Measurements from ENCODE around the gene TYRO3.
A peak's percentile ranks its signal among the peaks of the same experiment; 100 is the strongest.

The TYRO3 gene

DNA sequence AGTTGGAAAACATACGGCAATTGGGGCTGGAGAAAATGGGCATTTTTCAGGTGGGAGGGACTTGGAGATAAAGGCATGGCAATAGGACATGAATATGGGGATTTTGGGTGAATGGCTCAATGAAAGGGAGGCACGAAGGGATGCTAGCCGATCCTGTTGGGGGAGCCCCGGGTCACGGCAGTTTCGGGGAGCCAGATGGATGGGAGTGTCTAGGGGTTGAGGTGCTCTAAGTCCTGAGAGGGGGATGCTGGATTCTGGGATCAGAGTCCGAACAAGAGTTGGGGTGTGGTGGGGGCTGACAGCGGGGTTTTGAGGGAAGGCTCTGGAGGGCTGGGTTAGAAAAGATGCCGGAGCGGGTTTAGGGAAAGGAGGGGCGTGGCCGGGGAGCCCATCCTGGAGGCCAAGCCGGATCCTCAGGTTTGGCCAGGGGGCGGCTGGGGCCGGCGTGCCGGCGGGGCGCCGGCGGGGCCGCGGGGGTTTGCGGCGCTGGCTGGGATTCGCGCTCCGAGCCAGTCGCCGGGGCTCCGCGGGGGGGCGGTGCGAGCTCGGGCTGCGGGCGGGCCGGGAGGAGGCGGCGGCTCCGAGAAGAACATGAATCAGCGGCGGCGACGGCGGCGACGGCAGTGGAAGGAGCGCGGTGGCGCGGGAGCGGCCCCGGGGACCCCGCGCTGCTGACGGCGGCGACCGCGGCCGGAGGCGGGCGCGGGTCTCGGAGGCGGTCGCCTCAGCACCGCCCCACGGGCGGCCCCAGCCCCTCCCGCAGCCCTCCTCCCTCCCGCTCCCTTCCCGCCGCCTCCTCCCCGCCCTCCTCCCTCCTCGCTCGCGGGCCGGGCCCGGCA, at the start of gene TYRO3:
TSS of gene TYRO3 (plus strand) at position 813 of the 839 bp plus-strand sequence. CDS start 46 bp downstream, outside the sequence.
- in situ Hi-C loops (cut with MboI; ENCODE audit: low sequenced_read_pairs), result no loop called here
- Histone ChIP-seq H3K36me3 (replicated peaks) (peaks cover 19% of the 10 kb centered on the region), H3K27me3 (ENCODE audit: low read depth) (no peaks in the 10 kb centered on the region), H3K9me3 (no peaks in the 10 kb centered on the region), H3K4me3 (peak within 1 kb of the TSS; percentile 59), H3K4me1 (peaks cover 9% of the 10 kb centered on the region)
- DNase-seq (ENCODE audit: low spot score in 2 of 2), result peak; percentile 69 to 82

DNA sequence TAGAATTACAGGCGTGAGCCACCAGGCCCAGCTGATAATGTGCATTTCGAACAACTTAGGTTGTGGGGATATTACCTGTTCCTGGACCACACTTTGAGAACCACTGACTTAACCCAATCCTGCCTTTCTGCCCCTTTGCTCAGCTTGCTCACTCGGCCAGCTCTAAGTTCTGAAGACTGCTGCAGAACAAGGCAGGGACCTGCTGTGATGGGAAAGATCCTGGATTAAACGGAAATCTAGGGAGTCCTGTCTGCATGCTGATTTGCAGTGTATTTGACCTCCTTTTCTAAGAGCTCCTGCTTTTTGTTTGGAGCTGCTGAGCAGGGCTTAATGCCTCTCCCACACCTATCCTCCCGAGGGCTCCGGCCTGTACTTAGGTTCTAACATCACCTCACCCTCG, 48.3 kb upstream of the TYRO3 start:
- Histone ChIP-seq H3K4me3 (no peak overlapping the region), H3K27me3 (ENCODE audit: low read depth) (no peaks in the 10 kb centered on the region), H3K9me3 (no peaks in the 10 kb centered on the region), H3K4me1 (peaks cover 11% of the 10 kb centered on the region), H3K36me3 (replicated peaks) (peaks cover 3% of the 10 kb centered on the region; the same call in 1 of the 2 replicates)
- in situ Hi-C loops (cut with MboI; ENCODE audit: low sequenced_read_pairs), result no loop called here
- no peak for DNase-seq (ENCODE audit: low spot score in 2 of 2)

DNA sequence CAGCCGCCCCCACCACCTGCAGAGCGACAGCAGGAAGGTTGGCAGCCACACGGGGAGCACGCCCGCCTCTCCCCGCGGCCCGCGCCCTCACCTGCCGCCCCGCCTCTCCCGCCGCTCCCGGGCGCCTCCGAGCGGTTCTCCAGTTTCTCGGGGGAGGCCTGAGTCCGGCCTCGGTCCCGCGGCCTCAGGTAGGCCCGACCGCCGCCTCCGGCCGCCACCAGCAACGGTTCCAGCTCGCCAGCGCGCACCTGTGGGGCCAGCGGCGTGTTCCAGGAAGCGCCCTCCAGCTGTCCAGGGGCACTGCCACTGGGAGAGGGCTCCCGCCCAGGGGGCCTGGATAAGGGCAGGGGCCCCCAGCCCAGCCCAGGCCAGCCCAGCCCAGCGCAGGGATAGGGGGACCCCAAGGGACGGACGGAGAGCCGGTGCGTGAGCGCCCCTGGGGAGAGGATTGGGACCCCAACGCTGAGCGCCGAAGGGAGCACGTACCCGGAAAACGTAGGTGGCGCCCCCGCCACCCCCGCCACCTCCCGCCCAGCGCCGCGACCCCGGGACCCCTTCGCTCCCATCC, 47.6 kb upstream of the TYRO3 start:
- no peak overlapping the region for H3K4me3 ChIP-seq
- H3K36me3 ChIP-seq (replicated peaks), result peaks cover 3% of the 10 kb centered on the region; the same call in 1 of the 2 replicates
- peaks cover 11% of the 10 kb centered on the region for H3K4me1 ChIP-seq
- in situ Hi-C loops (cut with MboI; ENCODE audit: low sequenced_read_pairs), result no loop called here
- no peak for DNase-seq (ENCODE audit: low spot score in 2 of 2)
- no peaks in the 10 kb centered on the region for H3K9me3 ChIP-seq
- no peaks in the 10 kb centered on the region for H3K27me3 ChIP-seq (ENCODE audit: low read depth)

DNA sequence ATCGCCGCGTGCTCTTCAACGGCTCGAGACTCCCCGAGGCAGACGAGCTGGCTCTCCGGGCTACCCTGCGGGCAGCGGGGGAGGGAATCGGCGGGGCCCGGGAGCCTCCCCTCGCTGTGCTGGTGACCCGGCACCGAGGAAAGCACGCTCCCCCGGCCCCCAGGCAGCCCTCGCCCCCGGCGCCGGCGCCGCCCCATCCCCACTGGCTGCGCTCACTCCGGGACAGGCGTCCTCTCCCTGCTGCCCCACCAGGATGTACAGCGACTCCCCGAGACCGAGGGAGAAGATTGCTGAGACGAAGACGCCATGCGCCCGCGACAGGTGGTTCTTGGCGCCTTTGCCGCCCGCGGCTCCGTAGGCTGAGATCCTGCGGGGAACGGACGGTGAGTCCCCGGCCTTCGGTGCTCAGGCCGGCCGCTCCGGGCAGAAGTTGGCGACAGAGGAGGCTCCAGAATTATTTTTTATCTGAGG, 47.1 kb upstream of the TYRO3 start:
- no peak for DNase-seq (ENCODE audit: low spot score in 2 of 2)
- no peaks in the 10 kb centered on the region for H3K9me3 ChIP-seq
- peaks cover 3% of the 10 kb centered on the region; the same call in 1 of the 2 replicates for H3K36me3 ChIP-seq (replicated peaks)
- H3K4me1 ChIP-seq, result peaks cover 11% of the 10 kb centered on the region
- H3K27me3 ChIP-seq (ENCODE audit: low read depth), result no peaks in the 10 kb centered on the region
- in situ Hi-C loops (cut with MboI; ENCODE audit: low sequenced_read_pairs), result no loop called here
- no peak overlapping the region for H3K4me3 ChIP-seq

DNA sequence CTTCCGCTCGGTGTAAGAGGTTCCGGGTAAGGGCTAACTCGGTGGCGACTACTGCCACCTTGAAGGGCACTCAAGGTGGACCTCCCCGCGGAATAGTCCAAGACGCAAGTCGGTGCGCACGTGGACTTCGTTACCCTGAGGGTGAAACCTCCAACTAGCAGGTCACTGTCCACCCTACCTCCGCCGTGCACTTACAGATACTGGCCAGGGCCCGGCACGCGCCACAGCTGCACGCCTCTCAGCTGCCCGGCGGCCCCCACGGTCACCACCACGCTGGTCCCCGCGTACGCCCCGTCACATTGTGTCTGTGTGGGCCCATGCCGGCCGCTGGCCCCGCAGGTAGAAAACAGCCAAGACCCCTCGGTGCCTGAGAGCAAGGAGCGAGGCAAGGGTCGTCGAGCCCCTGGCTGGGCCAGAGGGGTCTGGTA, 46.5 kb upstream of the TYRO3 start:
- Histone ChIP-seq H3K36me3 (replicated peaks) (peaks cover 3% of the 10 kb centered on the region; the same call in 1 of the 2 replicates), H3K4me3 (no peak overlapping the region), H3K4me1 (peaks cover 11% of the 10 kb centered on the region), H3K9me3 (no peaks in the 10 kb centered on the region), H3K27me3 (ENCODE audit: low read depth) (no peaks in the 10 kb centered on the region)
- DNase-seq (ENCODE audit: low spot score in 2 of 2), result no peak
- in situ Hi-C loops (cut with MboI; ENCODE audit: low sequenced_read_pairs), result no loop called here

DNA sequence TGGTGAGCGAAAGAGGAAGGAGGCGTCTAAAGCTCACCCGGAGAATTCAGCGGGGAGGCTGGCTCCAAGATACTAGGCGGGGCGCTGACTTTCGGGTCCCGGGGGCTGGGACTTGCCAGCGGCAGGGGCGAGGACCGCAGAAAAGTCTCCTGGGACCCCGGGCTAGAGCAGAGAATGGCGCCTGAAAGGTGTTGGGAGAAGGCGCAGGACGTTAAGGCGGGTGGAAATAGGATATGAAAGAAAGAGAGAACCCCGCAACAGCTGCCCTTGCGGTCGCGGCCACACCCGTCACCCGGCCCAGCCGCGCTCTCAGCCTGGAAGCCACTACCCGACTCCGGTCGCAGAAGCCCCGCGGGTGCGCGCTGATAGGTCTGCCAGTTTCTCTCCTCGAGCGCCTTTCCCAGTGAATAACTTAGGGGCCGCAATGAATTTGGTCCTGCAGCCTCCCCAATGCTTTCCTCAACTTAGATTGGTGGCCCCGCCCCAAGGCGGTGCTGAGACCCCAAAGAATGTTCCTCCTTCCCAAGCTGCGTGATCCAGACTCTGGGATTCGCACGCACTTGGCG, 46.0 kb upstream of the TYRO3 start:
- Histone ChIP-seq H3K9me3 (no peaks in the 10 kb centered on the region), H3K4me1 (peaks cover 11% of the 10 kb centered on the region), H3K36me3 (replicated peaks) (peaks cover 3% of the 10 kb centered on the region; the same call in 1 of the 2 replicates), H3K27me3 (ENCODE audit: low read depth) (no peaks in the 10 kb centered on the region), H3K4me3 (peak overlapping the region; percentile 34)
- DNase-seq (ENCODE audit: low spot score in 2 of 2), result peak in 1 of 2 experiments; percentile 24
- in situ Hi-C loops (cut with MboI; ENCODE audit: low sequenced_read_pairs), result no loop called here

DNA sequence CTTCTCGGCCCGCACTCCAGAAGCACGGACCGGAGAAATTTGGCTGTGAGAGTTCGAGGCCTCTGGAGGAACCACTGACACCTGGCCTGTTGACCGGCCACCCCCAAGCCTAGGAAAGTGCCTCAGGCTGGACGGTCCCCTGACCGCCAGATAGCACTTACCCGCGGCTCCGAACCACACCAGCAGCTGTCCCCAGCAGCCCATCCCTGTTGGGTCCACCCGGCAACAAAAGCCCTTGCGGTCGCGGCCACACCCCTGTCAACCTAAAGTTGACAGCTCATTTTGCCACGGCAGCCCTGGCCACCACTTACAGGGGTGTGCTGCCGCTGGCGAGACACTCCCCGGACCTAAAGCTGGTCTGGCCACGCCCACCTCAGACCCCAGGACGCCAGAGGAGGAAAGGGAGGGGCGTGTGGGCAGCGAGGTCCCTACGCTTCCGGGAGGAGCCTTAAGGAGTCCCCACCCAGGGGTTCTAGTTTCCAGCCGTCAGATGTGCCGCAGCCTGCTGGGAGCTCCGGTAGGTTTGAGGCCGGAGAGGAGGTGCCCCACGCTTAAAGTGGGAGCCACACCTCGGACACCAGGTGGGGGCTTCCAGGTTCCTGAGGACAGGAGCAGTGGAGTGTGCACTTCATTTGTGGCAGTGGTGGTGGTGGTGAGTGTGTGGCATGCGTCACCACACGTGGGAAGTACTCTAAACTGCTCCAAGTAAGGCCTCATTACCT, 45.3 kb upstream of the TYRO3 start, which contains the start of gene LTK:
TSS of gene LTK (minus strand) at position 322 of the 722 bp plus-strand sequence. CDS start at position 204, 118 bp downstream.
- H3K4me3 ChIP-seq, result peak within 1 kb of the TSS; percentile 34
- in situ Hi-C loops (cut with MboI; ENCODE audit: low sequenced_read_pairs), result no loop called here
- H3K36me3 ChIP-seq (replicated peaks), result peaks cover 3% of the 10 kb centered on the region; the same call in 1 of the 2 replicates
- peak; percentile 91 to 95 for DNase-seq (ENCODE audit: low spot score in 2 of 2)
- H3K4me1 ChIP-seq, result peaks cover 11% of the 10 kb centered on the region
- no peaks in the 10 kb centered on the region for H3K9me3 ChIP-seq
- H3K27me3 ChIP-seq (ENCODE audit: low read depth), result no peaks in the 10 kb centered on the region

DNA sequence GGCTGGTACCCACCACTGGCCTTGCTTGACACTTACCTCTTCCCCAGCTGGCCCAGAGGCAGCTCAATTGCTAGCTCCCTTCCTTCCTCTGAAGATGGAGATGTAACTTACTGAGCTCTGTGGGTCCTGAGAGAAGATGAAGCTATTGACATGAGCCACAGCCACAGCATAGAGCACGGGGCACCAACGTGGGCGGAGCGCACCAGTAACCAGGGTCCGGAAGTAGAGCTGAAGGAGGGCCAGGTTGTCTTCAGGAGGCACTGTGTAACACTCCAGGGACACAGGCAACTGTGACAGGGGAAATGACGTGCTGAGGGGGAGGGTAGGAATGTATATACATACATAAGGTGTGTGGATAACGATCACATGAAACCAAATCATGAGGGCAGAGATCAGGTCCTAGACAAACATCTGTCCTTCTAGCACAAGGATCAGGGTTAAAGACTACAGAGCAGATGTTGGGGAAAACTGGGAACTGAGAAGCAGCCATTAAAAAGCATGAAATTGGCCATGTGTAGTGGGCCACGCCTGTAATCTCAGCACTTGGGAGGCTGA, 41.0 kb upstream of the TYRO3 start:
- in situ Hi-C loops (cut with MboI; ENCODE audit: low sequenced_read_pairs), result no loop called here
- H3K36me3 ChIP-seq (replicated peaks), result peaks cover 9% of the 10 kb centered on the region
- no peak for DNase-seq (ENCODE audit: low spot score in 2 of 2)
- H3K4me1 ChIP-seq, result peaks cover 11% of the 10 kb centered on the region
- no peak overlapping the region for H3K4me3 ChIP-seq
- H3K9me3 ChIP-seq, result no peaks in the 10 kb centered on the region
- H3K27me3 ChIP-seq (ENCODE audit: low read depth), result no peaks in the 10 kb centered on the region

DNA sequence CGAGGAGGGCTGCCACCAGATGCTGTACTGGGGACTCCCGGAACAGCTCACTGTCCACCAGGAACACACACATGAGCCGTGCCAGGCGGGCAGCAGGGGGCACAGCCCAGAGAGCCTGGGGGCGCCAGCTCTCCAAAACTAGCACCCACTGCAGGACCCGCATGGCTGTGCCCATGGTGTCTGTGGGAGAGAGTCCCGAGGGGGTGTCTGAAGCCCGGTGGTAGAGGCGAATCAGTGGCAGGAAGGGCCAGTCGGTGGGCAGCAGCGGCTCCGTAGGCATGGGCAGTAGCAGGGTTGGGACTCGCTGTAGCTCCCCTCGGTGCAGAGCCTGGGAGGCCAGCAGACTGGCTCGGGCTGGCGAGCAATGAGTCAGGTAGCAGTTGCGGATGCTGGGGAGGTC, 38.4 kb upstream of the TYRO3 start:
- H3K4me3 ChIP-seq, result no peak overlapping the region
- in situ Hi-C loops (cut with MboI; ENCODE audit: low sequenced_read_pairs), result no loop called here
- H3K9me3 ChIP-seq, result no peaks in the 10 kb centered on the region
- peaks cover 13% of the 10 kb centered on the region for H3K36me3 ChIP-seq (replicated peaks)
- H3K27me3 ChIP-seq (ENCODE audit: low read depth), result no peaks in the 10 kb centered on the region
- no peak for DNase-seq (ENCODE audit: low spot score in 2 of 2)
- H3K4me1 ChIP-seq, result no peaks in the 10 kb centered on the region

DNA sequence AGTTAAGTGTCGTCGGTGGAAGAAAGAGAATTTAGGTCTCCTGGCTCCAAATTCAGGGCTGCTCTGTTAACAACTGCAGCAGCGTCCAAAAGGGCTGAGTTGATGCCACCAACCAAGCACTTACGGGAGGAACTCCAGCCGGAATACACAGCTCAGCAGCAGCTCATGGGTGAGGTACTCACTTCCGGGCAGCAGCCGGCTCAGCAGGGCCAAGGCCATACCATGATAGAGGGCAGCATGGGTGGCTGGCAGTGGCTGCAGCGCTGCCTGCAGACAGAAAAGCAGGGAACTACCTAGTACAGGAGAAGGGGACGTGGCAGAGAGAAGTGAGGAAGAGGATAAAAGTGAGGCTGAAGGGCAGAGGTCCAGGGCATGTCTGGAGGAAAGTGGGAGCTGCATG, 37.4 kb upstream of the TYRO3 start:
- DNase-seq (ENCODE audit: low spot score in 2 of 2), result no peak
- in situ Hi-C loops (cut with MboI; ENCODE audit: low sequenced_read_pairs), result no loop called here
- no peaks in the 10 kb centered on the region for H3K27me3 ChIP-seq (ENCODE audit: low read depth)
- no peaks in the 10 kb centered on the region for H3K4me1 ChIP-seq
- H3K9me3 ChIP-seq, result no peaks in the 10 kb centered on the region
- peaks cover 23% of the 10 kb centered on the region for H3K36me3 ChIP-seq (replicated peaks)
- H3K4me3 ChIP-seq, result no peak overlapping the region

DNA sequence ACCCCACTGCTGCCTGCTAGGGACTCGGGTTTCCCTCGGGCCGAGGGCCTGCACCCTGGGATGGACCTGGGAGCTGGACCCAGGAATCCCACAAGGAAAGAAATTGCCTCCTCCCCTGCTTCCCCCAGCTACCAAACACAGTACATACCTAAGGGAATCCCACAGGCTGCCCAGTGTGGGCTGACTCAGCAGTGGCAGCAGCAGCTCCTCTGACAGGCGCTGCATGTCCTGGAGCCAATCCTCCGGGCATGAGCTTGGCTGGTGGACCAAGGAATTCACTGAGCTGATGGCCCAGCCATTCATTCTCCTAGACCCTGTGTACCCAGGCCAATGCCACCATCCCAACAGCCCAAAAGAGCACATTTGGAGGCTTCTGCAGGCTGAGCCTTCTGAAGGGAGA, 35.9 kb upstream of the TYRO3 start:
- H3K9me3 ChIP-seq, result no peaks in the 10 kb centered on the region
- no peaks in the 10 kb centered on the region for H3K4me1 ChIP-seq
- H3K36me3 ChIP-seq (replicated peaks), result peaks cover 38% of the 10 kb centered on the region
- in situ Hi-C loops (cut with MboI; ENCODE audit: low sequenced_read_pairs), result no loop called here
- no peaks in the 10 kb centered on the region for H3K27me3 ChIP-seq (ENCODE audit: low read depth)
- no peak for DNase-seq (ENCODE audit: low spot score in 2 of 2)
- H3K4me3 ChIP-seq, result no peak overlapping the region

DNA sequence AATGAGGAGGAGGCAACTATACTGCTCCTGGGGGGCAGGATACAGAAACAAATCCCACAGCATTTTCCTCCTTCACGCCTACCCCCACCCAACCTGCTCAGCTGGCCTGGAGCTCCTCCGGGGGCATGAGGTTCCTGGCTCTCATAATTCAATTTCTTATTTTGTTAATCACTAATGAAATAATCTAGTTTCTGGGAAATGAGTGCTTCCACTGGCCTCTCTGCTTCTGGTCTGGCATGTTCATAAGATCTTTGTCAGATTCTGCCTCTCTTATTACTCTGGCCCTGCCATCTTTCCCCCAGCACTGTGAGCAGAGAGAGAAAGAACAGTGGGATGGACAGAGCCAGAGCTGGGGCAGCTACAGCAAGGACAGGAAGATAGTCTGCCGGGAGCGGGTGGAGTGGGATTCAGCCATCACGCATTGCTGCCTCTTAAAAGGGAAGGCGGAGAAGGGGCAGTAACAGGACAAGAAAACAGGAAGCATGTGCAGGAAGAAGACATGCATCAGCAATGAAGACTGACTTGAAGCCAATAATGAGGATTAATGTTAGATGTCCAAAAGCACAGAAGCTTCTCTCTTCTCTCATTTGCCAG, 28.6 kb upstream of the TYRO3 start:
- peaks cover 82% of the 10 kb centered on the region for H3K36me3 ChIP-seq (replicated peaks)
- in situ Hi-C loops (cut with MboI; ENCODE audit: low sequenced_read_pairs), result no loop called here

DNA sequence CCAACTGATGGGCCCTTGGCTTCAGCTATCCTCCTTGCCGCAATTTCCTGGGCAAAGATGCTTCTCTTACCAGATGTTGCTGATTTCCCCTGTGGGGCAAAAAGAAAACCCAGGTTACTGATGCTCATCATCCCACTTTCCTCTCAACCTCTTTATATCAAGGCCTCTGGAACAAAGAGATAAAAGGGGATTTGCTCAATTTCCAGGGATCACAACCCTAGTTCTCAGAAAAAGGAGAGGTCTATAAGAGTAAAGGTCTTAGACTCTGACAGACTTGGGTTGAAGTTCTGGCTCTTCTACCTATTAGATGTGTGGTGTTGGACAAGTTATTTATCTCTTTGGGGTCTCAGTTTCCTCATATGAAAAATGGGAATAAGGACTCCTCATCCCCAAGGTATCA, 23.5 kb upstream of the TYRO3 start:
- DNase-seq (ENCODE audit: low spot score in 2 of 2), result no peak
- peaks cover 51% of the 10 kb centered on the region for H3K36me3 ChIP-seq (replicated peaks)
- no peaks in the 10 kb centered on the region for H3K9me3 ChIP-seq
- in situ Hi-C loops (cut with MboI; ENCODE audit: low sequenced_read_pairs), result no loop called here
- H3K27me3 ChIP-seq (ENCODE audit: low read depth), result no peaks in the 10 kb centered on the region
- peaks cover 2% of the 10 kb centered on the region; the same call in 1 of the 2 replicates for H3K4me1 ChIP-seq
- H3K4me3 ChIP-seq, result no peak overlapping the region

More for the DNA sequence above, 28.6 kb upstream of the TYRO3 start:
- no peak for DNase-seq (ENCODE audit: low spot score in 2 of 2)
- Histone ChIP-seq H3K4me3 (no peak overlapping the region), H3K4me1 (no peaks in the 10 kb centered on the region), H3K27me3 (ENCODE audit: low read depth) (no peaks in the 10 kb centered on the region), H3K9me3 (no peaks in the 10 kb centered on the region)
